HepG2 (cell line): ENCODE results near the gene RAB22A. TPM values are rescaled to one million over a fixed set of nuclear protein-coding genes. Genes with fewer than 3 reads are reported as not detected.

Experiments used
- ATAC-seq: fragments of 200-7000 bp; cut with Tn5 transposase; 3 replicates; pipeline ENCODE4 v1.9.1; 2020; ENCODE audit warnings: mild to moderate bottlenecking, moderate library complexity
- BruUV-seq: library from RNA; stranded (reverse); fragments of 400-500 nt; replicated peaks from 2 replicates; lab custom pipeline; 2021; lab: Mats Ljungman, UMichigan
- CTCF ChIA-PET: fragments of 300-600 bp; formaldehyde crosslinking; extraction: SDS; loops from one replicate; lab custom pipeline; 2021; ENCODE audit warnings: low total read pairs, inconsistent platforms, low intra/inter-chr PET ratio; lab: Yijun Ruan, JAX
- POLR2A ChIA-PET: fragments of 350-600 bp; sonication (Branson Sonifier 250); formaldehyde crosslinking; loops from one replicate; lab custom pipeline; 2020; ENCODE audit warnings: antibody characterized with exemption, inconsistent platforms; lab: Yijun Ruan, JAX
- DNase-seq: peaks from one replicate; pipeline ENCODE4 v3.0.0-alpha.2; 2015; ENCODE audit warnings: low spot score
- FAIRE-seq: peaks from 3 replicates; lab custom pipeline; 2011; peaks lifted over from hg19 to GRCh38; lab: Jason Lieb, UNC
- H2AFZ ChIP-seq: one replicate; pipeline ENCODE4 v1.6.1; 2011; ENCODE audit warnings: low read length, inconsistent platforms
- H3K27ac ChIP-seq: fragments of 300-600 bp; 3 replicates; pipeline ENCODE4 v1.8.0; 2011; ENCODE audit warnings: mixed run types, mild to moderate bottlenecking, mixed read lengths, low read length, inconsistent platforms; ENCODE audit not compliant: insufficient read depth; ENCODE audit errors: extremely low read length
- H3K27me3 ChIP-seq, 2 experiments: fragments of 200-600 bp in 1 of 2; 2 replicates in 1 of 2; 3 replicates in 1 of 2; pipeline versions ENCODE4 v1.6.0 to v1.8.0; 2011; ENCODE audit warnings: low read length in 2 of 2, mild to moderate bottlenecking in 2 of 2, moderate library complexity in 2 of 2, inconsistent platforms in 1 of 2; ENCODE audit not compliant: insufficient read depth in 2 of 2, control insufficient read depth in 1 of 2
- H3K36me3 ChIP-seq, 2 experiments: fragments of 200-600 bp in 1 of 2; replicated peaks in 1 of 2; 2 replicates in 1 of 2; 3 replicates in 1 of 2; pipeline versions ENCODE4 v1.5.1 to v1.8.0; 2011; ENCODE audit warnings: low read length in 2 of 2, inconsistent platforms in 1 of 2; ENCODE audit not compliant: insufficient read depth in 2 of 2, control insufficient read depth in 1 of 2
- H3K4me1 ChIP-seq: 2 replicates; pipeline ENCODE4 v1.5.1; 2012; ENCODE audit warnings: low read length, inconsistent platforms; ENCODE audit not compliant: insufficient read depth
- H3K4me2 ChIP-seq: 2 replicates; pipeline ENCODE4 v1.6.0; 2011; ENCODE audit warnings: low read depth, low read length, inconsistent platforms
- H3K4me3 ChIP-seq, 3 experiments: fragments of 200-600 bp in 1 of 3; sonication (generic), shearing (Covaris generic) in 1 of 3; replicated peaks in 1 of 3; 2 replicates each; pipeline ENCODE4 v1.5.1; 2011 to 2016; ENCODE audit warnings: low read length in 3 of 3, inconsistent platforms in 2 of 3, low read depth in 2 of 3, mild to moderate bottlenecking in 2 of 3, control low read depth in 1 of 3, mixed read lengths in 1 of 3; ENCODE audit not compliant: insufficient read depth in 1 of 3
- H3K79me2 ChIP-seq: one replicate; pipeline ENCODE4 v1.6.1; 2011; ENCODE audit warnings: low read length, inconsistent platforms; ENCODE audit not compliant: insufficient read depth
- H3K9ac ChIP-seq: 2 replicates; pipeline ENCODE4 v1.6.0; 2011; ENCODE audit warnings: mild to moderate bottlenecking, low read depth, low read length, inconsistent platforms; ENCODE audit not compliant: insufficient read depth
- H3K9me3 ChIP-seq: 2 replicates; pipeline ENCODE4 v1.5.1; 2012; ENCODE audit warnings: mild to moderate bottlenecking, low read length
- H4K20me1 ChIP-seq: 2 replicates; pipeline ENCODE4 v1.6.0; 2011; ENCODE audit warnings: inconsistent platforms, mild to moderate bottlenecking, low read length, moderate library complexity; ENCODE audit not compliant: insufficient read depth
- CBX1 ChIP-seq: IDR thresholded peaks from one replicate; pipeline ENCODE4 v1.6.1; 2016; ENCODE audit warnings: antibody characterized with exemption, low read depth
- GZF1 ChIP-seq: sonication (generic); formaldehyde crosslinking; IDR thresholded peaks from 2 replicates; pipeline ENCODE4 v1.5.1; 2020; ENCODE audit warnings: mild to moderate bottlenecking, missing genetic modification reagents
- KDM6A ChIP-seq: IDR thresholded peaks from 2 replicates; pipeline ENCODE4 v1.6.1; 2016; ENCODE audit warnings: low read depth
- SMARCC2 ChIP-seq: fragments of 450-650 bp; IDR thresholded peaks from 2 replicates; pipeline ENCODE4 v1.6.1; 2017; ENCODE audit warnings: antibody characterized with exemption, mild to moderate bottlenecking
- SOX6 ChIP-seq, 2 experiments: fragments of 450-650 bp in 1 of 2; sonication (generic) in 1 of 2; formaldehyde crosslinking in 1 of 2; IDR thresholded peaks; 2 replicates each; pipeline versions ENCODE4 v1.4.0 to v1.6.1; 2017 to 2020; ENCODE audit warnings: antibody characterized with exemption in 1 of 2, mild to moderate bottlenecking in 1 of 2, missing genetic modification reagents in 1 of 2
- STAG1 ChIP-seq: sonication (generic); formaldehyde crosslinking; IDR thresholded peaks from 2 replicates; pipeline ENCODE4 v1.4.0; 2020; ENCODE audit warnings: missing genetic modification reagents
- TMF1 ChIP-seq: sonication (generic); formaldehyde crosslinking; IDR thresholded peaks from 2 replicates; pipeline ENCODE4 v1.8.1; 2022; ENCODE audit warnings: low read depth, missing genetic modification reagents
- ZNF101 ChIP-seq: sonication (generic); formaldehyde crosslinking; IDR thresholded peaks from 2 replicates; pipeline ENCODE4 v1.4.0; 2020; ENCODE audit warnings: mild to moderate bottlenecking, low read depth, missing genetic modification reagents, borderline replicate concordance
- ZNF138 ChIP-seq: sonication (generic); formaldehyde crosslinking; IDR thresholded peaks from 2 replicates; pipeline ENCODE4 v1.5.0; 2020; ENCODE audit warnings: mild to moderate bottlenecking, low read depth, missing genetic modification reagents
- ZNF253 ChIP-seq: sonication (generic); formaldehyde crosslinking; IDR thresholded peaks from 2 replicates; pipeline ENCODE4 v1.8.0; 2022; ENCODE audit warnings: mild to moderate bottlenecking, missing genetic modification reagents, borderline replicate concordance
- ZNF589 ChIP-seq: sonication (generic); formaldehyde crosslinking; conservative IDR thresholded peaks from 2 replicates; pipeline ENCODE4 v1.8.0; 2022; ENCODE audit warnings: mild to moderate bottlenecking, moderate library complexity, missing genetic modification reagents
- ZSCAN22 ChIP-seq: sonication (generic); formaldehyde crosslinking; IDR thresholded peaks from 2 replicates; pipeline ENCODE4 v1.4.0; 2020; ENCODE audit warnings: mild to moderate bottlenecking, missing genetic modification reagents
- WGBS: methylation state at CpG from one replicate; pipeline ENCODE4 v1.1.6; 2017; ENCODE audit warnings: low lambda C conversion rate; 5-methylcytosine and 5-hydroxymethylcytosine counted together
- in situ Hi-C: cut with HindIII; loops from 2 replicates; pipeline ENCODE4 v1.10.0; 2017; ENCODE audit warnings: low pct_unique_long_range_greater_than_20kb; ENCODE audit not compliant: extremely low pct_ligation_motif_present
- intact Hi-C: fragments of 100-400 bp; cut with micrococcal nuclease; formaldehyde crosslinking; loops from one replicate; pipeline ENCODE4 v1.10.0; 2022; ENCODE audit not compliant: unreplicated experiment
- polyA plus RNA-seq, 8 experiments: library from polyadenylated mRNA; depleted of rRNA in 3 of 8; stranded (reverse) in 7 of 8; unstranded in 1 of 8; fragments of >200 nt; fragmentation: Illumina TruSeq in 4 of 8; extraction: Trizol in 4 of 8; gene quantifications; 2 replicates each; pipeline versions ENCODE4 v1.2.1 to v1.2.3, GENCODE V29; 2011 to 2016; ENCODE audit warnings: low read depth in 4 of 8, missing spikeins in 1 of 8, mixed read lengths in 1 of 8; ENCODE audit not compliant: insufficient read depth in 1 of 8
- total RNA-seq, 5 experiments: library from RNA; depleted of rRNA; stranded (reverse); fragments of >200 nt; fragmentation: Illumina TruSeq; extraction: Trizol; gene quantifications; 2 replicates each; pipeline ENCODE4 v1.2.3, GENCODE V29; 2016; ENCODE audit warnings: low read depth in 1 of 5
- TF ChIP-seq, protein P1 (sequence below): sonication (generic); formaldehyde crosslinking; IDR thresholded peaks from 2 replicates; pipeline ENCODE4 v1.4.0; 2020; ENCODE audit warnings: mild to moderate bottlenecking, low read depth, missing genetic modification reagents
- TF ChIP-seq, protein P2 (sequence below): sonication (generic); formaldehyde crosslinking; IDR thresholded peaks from 2 replicates; pipeline ENCODE4 v1.4.0; 2020; ENCODE audit warnings: missing genetic modification reagents; ENCODE audit errors: not compliant biosample characterization
- TF ChIP-seq, protein P3 (sequence below): sonication (generic); formaldehyde crosslinking; IDR thresholded peaks from 2 replicates; pipeline ENCODE4 v1.5.0; 2020; ENCODE audit warnings: missing genetic modification reagents, mild to moderate bottlenecking, borderline replicate concordance
- TF ChIP-seq, protein P4 (sequence below): sonication (generic); formaldehyde crosslinking; IDR thresholded peaks from 2 replicates; pipeline ENCODE4 v1.8.0; 2022; ENCODE audit warnings: mild to moderate bottlenecking, missing genetic modification reagents
- TF ChIP-seq, protein P5 (sequence below): sonication (generic); formaldehyde crosslinking; conservative IDR thresholded peaks from 2 replicates; pipeline ENCODE4 v1.4.0; 2020; ENCODE audit warnings: missing genetic modification reagents

The RAB22A gene
- total and polyA plus RNA-seq, 2 of the 13 experiments (the other 11 are each of a cell fraction or from before 2014, with no cell fraction given), result 10.7 to 11.2 TPM

DNA sequence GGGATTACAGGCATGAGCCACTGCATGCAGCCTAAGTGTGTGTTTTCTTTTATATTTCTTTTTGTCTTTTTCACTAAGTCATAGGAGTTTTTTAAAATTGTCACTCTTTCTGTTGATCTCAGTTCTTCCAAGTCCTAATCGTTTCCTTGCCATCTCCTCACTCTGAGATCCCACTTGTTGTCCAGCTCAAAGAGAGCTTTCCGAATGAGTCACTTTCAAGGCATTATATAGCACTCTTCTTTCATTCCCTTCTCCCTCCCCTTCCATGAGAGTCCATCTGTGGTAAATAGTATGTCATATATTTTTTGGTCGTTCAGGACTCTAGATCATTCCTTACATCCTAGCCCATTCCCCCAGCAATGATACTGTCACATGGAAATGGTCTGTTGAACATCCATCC is 83.8 kb downstream of the RAB22A start:
- Histone ChIP-seq H3K4me2 (no peak overlapping the region), H3K4me3 (no peak overlapping the region), H2AFZ (no peak overlapping the region), H3K27ac (no peak overlapping the region), H3K79me2 (peaks cover 88% of the 10 kb centered on the region), H3K4me1 (peaks cover 71% of the 10 kb centered on the region), H3K9ac (no peak overlapping the region), H3K36me3 (peaks cover 6 to 16% of the 10 kb centered on the region in 2 experiments; a peak in 4 of 5 replicates), H3K9me3 (no peaks in the 10 kb centered on the region), H3K27me3 (no peaks in the 10 kb centered on the region), H4K20me1 (peaks cover 38% of the 10 kb centered on the region)
- POLR2A ChIA-PET, result interaction anchor here (1.1 kb wide), 1 partner anchor 12 kb away, joined by 3 read pairs; no protein-coding TSS in a partner anchor
- 95% methylated on average over 3 of the region's 3 CpGs for WGBS
- FAIRE-seq (no peak), ATAC-seq (no peak), DNase-seq (no peak)
- intact Hi-C loops (no loop called here), in situ Hi-C loops (no loop called here)
- BruUV-seq, result no TSS peak
- CTCF ChIA-PET, result no interaction called here
- no peak for TF ChIP-seq SOX6 (IDR thresholded peaks at IDR 0.05)
- no peak for TF ChIP-seq SOX6 (CRISPR knock-in tag; IDR thresholded peaks at IDR 0.05)
- no peak for TF ChIP-seq STAG1 (CRISPR knock-in tag)
- no peak for TF ChIP-seq GZF1 (CRISPR knock-in tag)
- TF ChIP-seq ZNF253 (CRISPR knock-in tag), result no peak
- TF ChIP-seq, protein P1, sequence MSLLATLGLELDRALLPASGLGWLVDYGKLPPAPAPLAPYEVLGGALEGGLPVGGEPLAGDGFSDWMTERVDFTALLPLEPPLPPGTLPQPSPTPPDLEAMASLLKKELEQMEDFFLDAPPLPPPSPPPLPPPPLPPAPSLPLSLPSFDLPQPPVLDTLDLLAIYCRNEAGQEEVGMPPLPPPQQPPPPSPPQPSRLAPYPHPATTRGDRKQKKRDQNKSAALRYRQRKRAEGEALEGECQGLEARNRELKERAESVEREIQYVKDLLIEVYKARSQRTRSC (CRISPR knock-in tag), result no peak
- no peak for TF ChIP-seq SMARCC2
- TF ChIP-seq CBX1, result no peak
- TF ChIP-seq, protein P2, sequence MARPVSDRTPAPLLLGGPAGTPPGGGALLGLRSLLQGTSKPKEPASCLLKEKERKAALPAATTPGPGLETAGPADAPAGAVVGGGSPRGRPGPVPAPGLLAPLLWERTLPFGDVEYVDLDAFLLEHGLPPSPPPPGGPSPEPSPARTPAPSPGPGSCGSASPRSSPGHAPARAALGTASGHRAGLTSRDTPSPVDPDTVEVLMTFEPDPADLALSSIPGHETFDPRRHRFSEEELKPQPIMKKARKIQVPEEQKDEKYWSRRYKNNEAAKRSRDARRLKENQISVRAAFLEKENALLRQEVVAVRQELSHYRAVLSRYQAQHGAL (CRISPR knock-in tag), result no peak
- TF ChIP-seq, protein P3, sequence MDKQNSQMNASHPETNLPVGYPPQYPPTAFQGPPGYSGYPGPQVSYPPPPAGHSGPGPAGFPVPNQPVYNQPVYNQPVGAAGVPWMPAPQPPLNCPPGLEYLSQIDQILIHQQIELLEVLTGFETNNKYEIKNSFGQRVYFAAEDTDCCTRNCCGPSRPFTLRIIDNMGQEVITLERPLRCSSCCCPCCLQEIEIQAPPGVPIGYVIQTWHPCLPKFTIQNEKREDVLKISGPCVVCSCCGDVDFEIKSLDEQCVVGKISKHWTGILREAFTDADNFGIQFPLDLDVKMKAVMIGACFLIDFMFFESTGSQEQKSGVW, result no peak
- TF ChIP-seq KDM6A (CRISPR knock-in tag), result no peak
- no peak for TF ChIP-seq ZNF138
- no peak for TF ChIP-seq ZSCAN22 (CRISPR knock-in tag)
- TF ChIP-seq, protein P4, sequence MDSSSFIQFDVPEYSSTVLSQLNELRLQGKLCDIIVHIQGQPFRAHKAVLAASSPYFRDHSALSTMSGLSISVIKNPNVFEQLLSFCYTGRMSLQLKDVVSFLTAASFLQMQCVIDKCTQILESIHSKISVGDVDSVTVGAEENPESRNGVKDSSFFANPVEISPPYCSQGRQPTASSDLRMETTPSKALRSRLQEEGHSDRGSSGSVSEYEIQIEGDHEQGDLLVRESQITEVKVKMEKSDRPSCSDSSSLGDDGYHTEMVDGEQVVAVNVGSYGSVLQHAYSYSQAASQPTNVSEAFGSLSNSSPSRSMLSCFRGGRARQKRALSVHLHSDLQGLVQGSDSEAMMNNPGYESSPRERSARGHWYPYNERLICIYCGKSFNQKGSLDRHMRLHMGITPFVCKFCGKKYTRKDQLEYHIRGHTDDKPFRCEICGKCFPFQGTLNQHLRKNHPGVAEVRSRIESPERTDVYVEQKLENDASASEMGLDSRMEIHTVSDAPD (CRISPR knock-in tag), result no peak
- TF ChIP-seq, protein P5, sequence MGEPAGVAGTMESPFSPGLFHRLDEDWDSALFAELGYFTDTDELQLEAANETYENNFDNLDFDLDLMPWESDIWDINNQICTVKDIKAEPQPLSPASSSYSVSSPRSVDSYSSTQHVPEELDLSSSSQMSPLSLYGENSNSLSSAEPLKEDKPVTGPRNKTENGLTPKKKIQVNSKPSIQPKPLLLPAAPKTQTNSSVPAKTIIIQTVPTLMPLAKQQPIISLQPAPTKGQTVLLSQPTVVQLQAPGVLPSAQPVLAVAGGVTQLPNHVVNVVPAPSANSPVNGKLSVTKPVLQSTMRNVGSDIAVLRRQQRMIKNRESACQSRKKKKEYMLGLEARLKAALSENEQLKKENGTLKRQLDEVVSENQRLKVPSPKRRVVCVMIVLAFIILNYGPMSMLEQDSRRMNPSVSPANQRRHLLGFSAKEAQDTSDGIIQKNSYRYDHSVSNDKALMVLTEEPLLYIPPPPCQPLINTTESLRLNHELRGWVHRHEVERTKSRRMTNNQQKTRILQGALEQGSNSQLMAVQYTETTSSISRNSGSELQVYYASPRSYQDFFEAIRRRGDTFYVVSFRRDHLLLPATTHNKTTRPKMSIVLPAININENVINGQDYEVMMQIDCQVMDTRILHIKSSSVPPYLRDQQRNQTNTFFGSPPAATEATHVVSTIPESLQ (CRISPR knock-in tag), result no peak
- no peak for TF ChIP-seq ZNF589 (CRISPR knock-in tag)
- TF ChIP-seq TMF1 (CRISPR knock-in tag), result no peak
- no peak for TF ChIP-seq ZNF101 (CRISPR knock-in tag)
